Occipital lobe (tissue), 3 donors: ENCODE measurements around the gene ENTPD2. TPM values are rescaled to one million over a fixed set of nuclear protein-coding genes. Genes with fewer than 3 reads are reported as not detected.

ENCODE experiments used
- DNase-seq: peaks from one replicate; lab custom pipeline; 2025; lab: John Stamatoyannopoulos, UW
- small RNA-seq: library from RNA; depleted of rRNA; stranded (forward); fragments of <200 nt; gene quantifications from one replicate; pipeline ENCODE3, GENCODE V24; 2014
- total RNA-seq: library from RNA; depleted of rRNA; stranded (reverse); fragments of >200 nt; gene quantifications from one replicate; pipeline ENCODE4 v1.2.3, GENCODE V29; 2014

The ENTPD2 gene
- total RNA-seq, 1 donor from 2014 or later = 0.16 TPM

DNA sequence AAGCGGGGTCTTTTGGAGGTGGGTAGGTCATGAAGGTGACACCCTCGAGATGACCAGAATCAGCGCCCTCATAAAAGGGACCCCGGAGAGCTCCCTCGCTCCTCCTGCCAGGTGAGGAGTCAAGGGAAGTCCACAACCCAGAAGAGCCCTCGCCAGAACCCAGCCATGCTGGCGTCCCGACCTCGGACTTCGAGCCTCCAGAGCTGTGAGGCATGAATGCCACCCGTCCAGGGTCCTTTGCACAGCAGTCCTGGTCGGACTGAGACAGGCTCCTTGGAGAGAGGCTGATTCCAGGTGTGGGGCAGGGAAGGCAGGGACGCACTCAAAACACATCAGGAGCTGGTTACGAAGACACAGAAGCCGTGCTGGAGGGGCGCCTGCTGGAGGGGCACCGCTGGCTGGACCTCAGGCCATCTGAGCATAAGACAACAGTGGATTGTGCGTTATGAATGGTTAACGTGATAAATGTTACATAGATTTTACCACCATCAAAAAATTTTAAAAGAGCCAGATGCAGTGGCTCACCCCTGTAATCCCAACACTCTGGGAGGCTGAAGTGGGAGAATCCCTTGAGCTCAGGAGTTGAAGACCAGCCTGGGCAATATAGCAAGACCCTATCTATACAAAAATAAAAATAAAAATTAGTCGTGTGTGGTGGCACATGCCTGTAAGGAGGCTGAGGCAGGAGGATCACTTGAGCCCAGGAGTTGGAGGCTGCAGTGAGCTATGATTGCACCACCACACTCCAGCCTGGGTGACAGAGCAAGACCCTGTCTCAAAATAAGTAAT lies 51.8 kb downstream of the ENTPD2 start:
- DNase-seq = no peak

DNA sequence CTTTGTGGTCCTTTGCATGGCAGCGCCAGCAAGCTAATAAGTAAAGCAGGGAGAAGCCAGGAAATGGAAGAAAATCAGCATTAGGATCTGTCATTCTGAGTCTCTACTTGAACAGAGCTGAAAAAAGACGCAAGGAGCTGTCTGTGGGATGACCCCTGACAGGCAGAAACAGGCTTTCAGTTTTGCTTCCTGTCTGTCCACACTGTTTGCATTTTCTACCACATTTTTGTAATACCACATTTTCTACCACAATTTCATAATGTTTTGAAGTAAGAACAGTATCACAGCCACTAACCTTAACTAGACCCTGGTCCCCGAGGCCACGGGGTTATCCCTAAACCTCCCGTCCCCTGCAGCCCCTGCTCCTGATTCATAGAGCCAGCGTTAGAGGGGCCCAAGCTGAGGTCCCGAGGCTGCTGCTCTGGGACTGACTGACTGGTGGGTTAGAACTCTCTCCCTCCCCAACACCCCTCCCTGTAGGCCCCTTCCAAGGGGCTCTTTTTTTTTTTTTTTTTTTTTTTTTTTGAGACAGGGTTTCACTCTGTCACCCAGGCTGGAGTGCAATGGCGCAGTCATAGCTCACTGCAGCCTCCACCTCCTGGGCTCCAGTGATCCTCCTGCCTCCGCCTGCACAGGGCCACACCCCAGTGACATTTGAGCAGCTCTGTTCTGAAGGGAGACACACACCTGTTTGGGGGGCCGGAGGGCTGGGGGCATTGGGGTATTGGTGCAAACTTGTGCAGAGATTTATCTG lies 53.5 kb downstream of the ENTPD2 start:
- DNase-seq = no peak

Small RNAs within 50 kb of the gene (small RNA-seq; reads per million reads assigned to genes)
- not detected for gene RF00153

Other genes starting within 250 kb of the ENTPD2 start
- gene RABL6, start 246.1 kb downstream of the ENTPD2 start, total RNA-seq = 38.2 TPM
- 0.94 TPM for gene AJM1, start 211.6 kb downstream of the ENTPD2 start, total RNA-seq
- 76.9 TPM for gene PHPT1, start 204.7 kb downstream of the ENTPD2 start, total RNA-seq
- gene MAMDC4, start 201.7 kb downstream of the ENTPD2 start, total RNA-seq = 2.5 TPM
- gene EDF1, start 187.8 kb downstream of the ENTPD2 start, total RNA-seq = 96.2 TPM
- gene TRAF2, start 167.5 kb downstream of the ENTPD2 start, total RNA-seq = 8.9 TPM
- gene FBXW5, start 109.3 kb downstream of the ENTPD2 start, total RNA-seq = 53.7 TPM
- gene C8G, start 108.8 kb downstream of the ENTPD2 start, total RNA-seq = not detected
- not detected for gene LCN12, start 101.8 kb downstream of the ENTPD2 start, total RNA-seq
- 52.1 TPM for gene PTGDS, start 76.6 kb downstream of the ENTPD2 start, total RNA-seq
- 0.16 TPM for gene LCNL1, start 71.1 kb downstream of the ENTPD2 start, total RNA-seq
- 13.6 TPM for gene PAXX, start 61.6 kb downstream of the ENTPD2 start, total RNA-seq
- gene CLIC3, start 57.5 kb downstream of the ENTPD2 start, total RNA-seq = 0.31 TPM
- gene ABCA2, start 25.8 kb downstream of the ENTPD2 start, total RNA-seq = 20.9 TPM
- gene FUT7, start 22.0 kb downstream of the ENTPD2 start, total RNA-seq = not detected
- 15.3 TPM for gene NPDC1, start 7.9 kb downstream of the ENTPD2 start, total RNA-seq
- 1.6 TPM for gene SAPCD2, start 16.5 kb upstream of the ENTPD2 start, total RNA-seq
- gene UAP1L1, start 23.5 kb upstream of the ENTPD2 start, total RNA-seq = 0.31 TPM
- gene MAN1B1, start 32.9 kb upstream of the ENTPD2 start, total RNA-seq = 38.5 TPM
- 17.6 TPM for gene DPP7, start 60.7 kb upstream of the ENTPD2 start, total RNA-seq
- gene GRIN1, start 85.1 kb upstream of the ENTPD2 start, total RNA-seq = 31.2 TPM
- 0.62 TPM for gene LRRC26, start 116.0 kb upstream of the ENTPD2 start, total RNA-seq
- gene TMEM210, start 118.0 kb upstream of the ENTPD2 start, total RNA-seq = not detected
- gene ANAPC2, start 134.5 kb upstream of the ENTPD2 start, total RNA-seq = 19.3 TPM
- gene SSNA1, start 134.6 kb upstream of the ENTPD2 start, total RNA-seq = 13.4 TPM
- 4.7 TPM for gene TPRN, start 146.7 kb upstream of the ENTPD2 start, total RNA-seq
- 42.9 TPM for gene TMEM203, start 151.6 kb upstream of the ENTPD2 start, total RNA-seq
- 2.8 TPM for gene NDOR1, start 151.6 kb upstream of the ENTPD2 start, total RNA-seq
- 1.4 TPM for gene RNF208, start 168.2 kb upstream of the ENTPD2 start, total RNA-seq
- gene CYSRT1, start 171.1 kb upstream of the ENTPD2 start, total RNA-seq = not detected
- not detected for gene RNF224, start 173.4 kb upstream of the ENTPD2 start, total RNA-seq
- gene SLC34A3, start 176.8 kb upstream of the ENTPD2 start, total RNA-seq = 0.16 TPM
- gene TUBB4B, start 187.2 kb upstream of the ENTPD2 start, total RNA-seq = 68.9 TPM
- gene STPG3, start 197.2 kb upstream of the ENTPD2 start, total RNA-seq = not detected
- 44.8 TPM for gene NELFB, start 201.3 kb upstream of the ENTPD2 start, total RNA-seq
- 0.31 TPM for gene TOR4A, start 223.7 kb upstream of the ENTPD2 start, total RNA-seq
- gene NRARP, start 248.2 kb upstream of the ENTPD2 start, total RNA-seq = 3.6 TPM